Vagina (tissue), 2 donors: ENCODE results near the gene MYBPH.

Experiments used
- POLR2A ChIP-seq, 2 donors: fragments of 450-650 bp; IDR thresholded peaks; one replicate each; pipeline ENCODE4 v1.6.1; 2017; ENCODE audit warnings: antibody characterized with exemption in 2 of 2, mild to moderate bottlenecking in 2 of 2, moderate library complexity in 2 of 2
- POLR2AphosphoS5 ChIP-seq, 2 donors: sonication (generic); formaldehyde crosslinking; IDR thresholded peaks; one replicate each; pipeline ENCODE4 v1.9.0; 2017; ENCODE audit warnings: antibody characterized with exemption in 2 of 2, mild to moderate bottlenecking in 2 of 2, low read depth in 1 of 2; ENCODE audit not compliant: insufficient read depth in 1 of 2
- TF ChIP-seq, protein P1 (sequence below), 3 experiments: fragments of 450-650 bp in 2 of 3; fragments of 200-600 bp in 1 of 3; sonication (generic) in 1 of 3; IDR thresholded peaks; one replicate each; pipeline ENCODE4 v1.5.1; 2017 to 2019; ENCODE audit warnings: antibody characterized with exemption in 3 of 3, mild to moderate bottlenecking in 2 of 3, moderate library complexity in 2 of 3

DNA sequence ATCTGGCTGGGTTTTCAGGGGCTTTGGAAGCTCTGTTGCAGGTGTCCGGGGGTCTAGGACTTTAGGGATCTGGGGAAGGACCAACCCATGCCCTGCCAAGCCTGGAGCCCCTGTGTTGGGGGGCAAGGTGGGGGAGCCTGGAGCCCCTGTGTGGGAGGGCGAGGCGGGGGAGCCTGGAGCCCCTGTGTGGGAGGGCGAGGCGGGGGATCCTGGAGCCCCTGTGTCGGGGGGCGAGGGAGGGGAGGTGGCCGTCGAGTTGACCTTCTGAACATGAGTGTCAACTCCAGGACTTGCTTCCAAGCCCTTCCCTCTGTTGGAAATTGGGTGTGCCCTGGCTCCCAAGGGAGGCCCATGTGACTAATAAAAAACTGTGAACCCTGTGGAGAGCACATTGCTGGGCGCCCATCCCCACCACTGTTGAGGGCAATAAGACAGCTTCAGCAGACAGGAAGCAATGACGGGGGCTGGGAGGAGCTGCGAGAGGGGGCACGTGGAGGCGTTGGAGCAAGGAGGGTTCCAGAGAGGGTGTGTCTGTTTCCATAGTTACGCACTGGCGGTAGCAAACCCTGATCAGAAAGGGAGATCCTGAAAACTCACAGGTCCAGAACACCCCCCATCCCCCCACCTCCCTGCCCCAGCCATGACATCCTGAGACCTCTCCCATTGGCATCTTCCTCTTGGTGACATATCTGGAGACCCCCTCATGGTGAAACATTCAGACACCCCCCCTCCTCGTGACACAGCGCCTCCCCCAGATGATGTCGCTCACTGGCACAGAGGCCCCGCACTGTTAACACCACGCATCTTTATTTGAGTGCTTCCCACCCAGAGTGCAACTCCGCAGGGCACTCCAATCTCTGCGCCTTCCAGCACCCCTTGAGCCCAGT is 8.4 kb downstream of the MYBPH start:
- TF ChIP-seq, protein P1, sequence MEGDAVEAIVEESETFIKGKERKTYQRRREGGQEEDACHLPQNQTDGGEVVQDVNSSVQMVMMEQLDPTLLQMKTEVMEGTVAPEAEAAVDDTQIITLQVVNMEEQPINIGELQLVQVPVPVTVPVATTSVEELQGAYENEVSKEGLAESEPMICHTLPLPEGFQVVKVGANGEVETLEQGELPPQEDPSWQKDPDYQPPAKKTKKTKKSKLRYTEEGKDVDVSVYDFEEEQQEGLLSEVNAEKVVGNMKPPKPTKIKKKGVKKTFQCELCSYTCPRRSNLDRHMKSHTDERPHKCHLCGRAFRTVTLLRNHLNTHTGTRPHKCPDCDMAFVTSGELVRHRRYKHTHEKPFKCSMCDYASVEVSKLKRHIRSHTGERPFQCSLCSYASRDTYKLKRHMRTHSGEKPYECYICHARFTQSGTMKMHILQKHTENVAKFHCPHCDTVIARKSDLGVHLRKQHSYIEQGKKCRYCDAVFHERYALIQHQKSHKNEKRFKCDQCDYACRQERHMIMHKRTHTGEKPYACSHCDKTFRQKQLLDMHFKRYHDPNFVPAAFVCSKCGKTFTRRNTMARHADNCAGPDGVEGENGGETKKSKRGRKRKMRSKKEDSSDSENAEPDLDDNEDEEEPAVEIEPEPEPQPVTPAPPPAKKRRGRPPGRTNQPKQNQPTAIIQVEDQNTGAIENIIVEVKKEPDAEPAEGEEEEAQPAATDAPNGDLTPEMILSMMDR (IDR thresholded peaks at IDR 0.05) = no peak
- TF ChIP-seq POLR2AphosphoS5 (IDR thresholded peaks at IDR 0.05; ENCODE audit: insufficient read depth in 1 of 2, low read depth in 1 of 2) (no peak), POLR2A (IDR thresholded peaks at IDR 0.05) (no peak)
